GM12891 (cell line): ENCODE results near the gene CCDC191.

Experiments
- DNase-seq: peaks from one replicate; pipeline ENCODE4 v3.0.0; 2011; ENCODE audit warnings: low spot score; ENCODE audit not compliant: insufficient read length
- FAIRE-seq: peaks from 2 replicates; lab custom pipeline; 2011; peaks lifted over from hg19 to GRCh38; lab: Jason Lieb, UNC
- PAX5 ChIP-seq: IDR thresholded peaks from 2 replicates; pipeline ENCODE4 v1.6.1; 2011; ENCODE audit warnings: low read length, moderate library complexity, mild to moderate bottlenecking; ENCODE audit not compliant: insufficient read depth, severe bottlenecking
- POLR2A ChIP-seq: IDR thresholded peaks from 2 replicates; pipeline ENCODE4 v1.6.1; 2011; ENCODE audit warnings: low read depth, low read length, control low read depth
- POLR2AphosphoS5 ChIP-seq: IDR thresholded peaks from 2 replicates; pipeline ENCODE4 v1.6.1; 2011; ENCODE audit warnings: low read depth, low read length, control low read depth
- POU2F2 ChIP-seq: IDR thresholded peaks from 2 replicates; pipeline ENCODE4 v1.6.1; 2011; ENCODE audit warnings: low read depth, mild to moderate bottlenecking, control low read depth, low read length, moderate library complexity
- SPI1 ChIP-seq: IDR thresholded peaks from 2 replicates; pipeline ENCODE4 v1.6.1; 2011; ENCODE audit warnings: low read depth, low read length, control low read depth
- TAF1 ChIP-seq: IDR thresholded peaks from 2 replicates; pipeline ENCODE4 v1.6.1; 2011; ENCODE audit warnings: low read depth, low read length, control low read depth

Gene CCDC191

DNA sequence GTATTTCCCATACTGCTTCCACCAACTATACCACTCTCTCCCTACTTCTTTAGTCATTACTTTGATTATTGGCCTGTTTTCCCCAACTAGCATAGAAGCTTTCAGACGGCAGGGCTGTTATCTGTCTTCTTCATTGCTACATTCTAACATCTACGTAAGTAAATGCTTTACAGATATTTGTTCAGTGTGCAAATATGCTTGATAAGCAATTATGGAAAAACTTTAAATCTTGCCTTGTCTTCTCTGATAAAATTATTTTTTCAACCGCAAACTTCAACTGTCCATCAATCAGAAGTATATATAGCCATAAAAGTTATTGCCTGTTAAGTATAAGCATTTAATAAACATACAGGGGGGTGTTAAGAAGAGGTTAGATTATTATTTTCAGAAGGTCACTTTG, 72.8 kb downstream of the CCDC191 start:
- no peak for FAIRE-seq

DNA sequence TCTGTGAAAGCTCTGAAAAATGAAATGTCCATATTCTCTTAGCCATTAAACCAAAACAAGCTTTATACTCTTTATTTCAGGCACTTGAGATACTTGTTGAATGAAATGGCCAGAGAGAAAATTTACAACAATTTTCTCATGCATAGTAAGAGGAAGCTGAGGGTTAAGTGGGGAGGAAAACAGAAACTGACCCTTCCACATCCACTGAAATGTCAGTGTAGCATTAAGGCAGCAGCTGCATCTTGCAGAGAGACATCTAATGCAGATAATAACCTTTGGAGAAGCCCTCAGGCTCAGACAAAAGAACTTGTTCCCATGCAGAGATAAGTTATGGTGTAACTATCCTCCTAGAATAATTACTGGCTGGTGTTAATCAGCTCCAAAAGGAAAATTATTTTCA, 74.5 kb downstream of the CCDC191 start:
- TF ChIP-seq TAF1: no peak
- no peak for TF ChIP-seq POLR2A
- TF ChIP-seq SPI1: no peak
- no peak for TF ChIP-seq PAX5
- TF ChIP-seq POLR2AphosphoS5: no peak
- no peak for TF ChIP-seq POU2F2
- FAIRE-seq (no peak), DNase-seq (no peak)

More for the DNA sequence above, 72.8 kb downstream of the CCDC191 start:
- TF ChIP-seq POLR2A (no peak), SPI1 (no peak), TAF1 (no peak), POLR2AphosphoS5 (no peak)
- DNase-seq: no peak

DNA sequence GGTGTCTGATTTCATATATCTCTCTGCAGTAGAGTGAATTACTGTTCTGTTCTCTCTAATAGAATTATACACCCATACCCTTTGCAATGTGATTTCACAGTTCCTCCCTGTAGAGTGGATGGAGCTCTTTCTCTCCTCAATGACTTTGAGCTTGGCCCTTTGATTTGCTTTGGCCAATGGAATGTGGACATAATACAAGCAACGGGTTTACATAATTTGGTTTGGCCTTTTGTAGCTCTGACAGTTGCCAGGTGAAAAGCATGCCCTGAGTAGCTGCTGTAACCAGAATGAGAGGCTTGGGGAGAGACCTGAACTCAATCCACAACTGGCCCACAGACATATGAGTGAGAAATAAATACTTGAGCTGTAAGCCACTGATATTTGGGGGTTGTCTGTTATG, 76.4 kb downstream of the CCDC191 start:
- TF ChIP-seq TAF1: no peak
- no peak for TF ChIP-seq POU2F2
- TF ChIP-seq POLR2AphosphoS5: no peak
- TF ChIP-seq PAX5: no peak
- TF ChIP-seq SPI1: no peak
- DNase-seq (no peak), FAIRE-seq (no peak)

GRCh38 chr3:113977822-113978221, 78.5 kb downstream of the CCDC191 start:
- TF ChIP-seq PAX5: no peak
- TF ChIP-seq SPI1: peak; percentile 50
- DNase-seq (no peak), FAIRE-seq (no peak)

GRCh38 chr3:113968986-113969385, 87.3 kb downstream of the CCDC191 start:
- TF ChIP-seq PAX5 (no peak), SPI1 (no peak), POU2F2 (no peak), TAF1 (no peak), POLR2A (no peak), POLR2AphosphoS5 (no peak)
- FAIRE-seq (no peak), DNase-seq (no peak)

- no peak for TF ChIP-seq POU2F2
- no peak for TF ChIP-seq POLR2A
- no peak for TF ChIP-seq TAF1
- TF ChIP-seq SPI1: no peak
- no peak for TF ChIP-seq PAX5
- TF ChIP-seq POLR2AphosphoS5: no peak
- DNase-seq (no peak), FAIRE-seq (no peak)
These were observed 90.2 kb downstream of the CCDC191 start for GRCh38 chr3:113966172-113966571.

DNA sequence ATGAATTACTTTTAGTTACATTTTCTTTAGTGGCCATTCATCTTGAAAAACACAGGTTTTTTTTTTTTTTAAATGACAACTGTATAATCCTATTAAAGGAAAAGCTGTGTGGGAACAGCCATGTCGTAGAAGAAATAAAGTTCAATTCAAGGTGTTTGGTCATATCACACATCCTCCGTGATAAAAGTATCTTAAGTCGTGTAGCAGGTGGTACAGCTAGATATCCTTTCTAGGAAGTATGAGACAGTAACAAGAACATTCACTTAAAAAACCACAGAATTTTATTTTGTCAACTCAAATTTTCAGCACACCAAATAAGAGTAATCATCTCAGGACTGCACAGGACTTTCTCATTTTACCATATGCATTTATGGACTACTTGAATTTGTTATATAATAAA, 92.4 kb downstream of the CCDC191 start:
- TF ChIP-seq SPI1 (no peak), POU2F2 (no peak), TAF1 (no peak), POLR2A (no peak), PAX5 (no peak), POLR2AphosphoS5 (no peak)
- FAIRE-seq (no peak), DNase-seq (no peak)

GRCh38 chr3:113954091-113954685, 102.1 kb downstream of the CCDC191 start:
- FAIRE-seq (no peak), DNase-seq (no peak)
- TF ChIP-seq SPI1 (no peak), PAX5 (no peak), TAF1 (no peak), POLR2A (no peak), POLR2AphosphoS5 (no peak), POU2F2 (no peak)

DNA sequence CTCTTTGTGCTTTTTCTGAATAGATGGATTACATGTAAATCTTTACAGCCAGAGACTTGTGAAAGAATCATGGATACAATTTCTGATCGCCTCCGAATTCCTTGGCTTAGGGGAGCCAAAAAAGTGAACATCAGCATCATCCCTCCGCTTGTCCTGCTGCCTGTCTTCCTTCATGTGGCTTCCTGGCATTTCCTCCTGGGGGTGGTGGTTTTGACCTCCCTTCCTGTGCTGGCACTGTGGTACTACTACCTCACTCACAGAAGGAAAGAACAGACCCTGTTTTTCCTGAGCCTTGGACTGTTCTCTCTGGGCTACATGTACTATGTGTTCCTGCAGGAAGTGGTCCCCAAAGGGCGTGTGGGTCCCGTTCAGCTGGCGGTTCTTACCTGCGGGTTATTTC, 102.6 kb downstream of the CCDC191 start:
- TF ChIP-seq POLR2A (no peak), TAF1 (no peak), POU2F2 (no peak), SPI1 (no peak), PAX5 (no peak), POLR2AphosphoS5 (no peak)
- no peak for DNase-seq

GRCh38 chr3:113952921-113953320, 103.4 kb downstream of the CCDC191 start:
- FAIRE-seq: no peak
- TF ChIP-seq POLR2A: no peak
- no peak for TF ChIP-seq SPI1
- no peak for TF ChIP-seq PAX5
- TF ChIP-seq TAF1: no peak
- TF ChIP-seq POLR2AphosphoS5: no peak
- TF ChIP-seq POU2F2: no peak
- DNase-seq: no peak

More for the DNA sequence above, 102.6 kb downstream of the CCDC191 start:
- FAIRE-seq: no peak
